Hematopoietic multipotent progenitor cell treated with erythropoietin and hydrocortisone succinate and interleukin-3 and kit ligand, for 8 days (in vitro differentiated cells): ENCODE results near the gene ADD2.

Experiments used
- DNase-seq: peaks from one replicate; pipeline ENCODE4 v3.0.0-alpha.2; 2015

The ADD2 gene

GRCh38 chr2:70630761-70631160 lies 137.2 kb downstream of the ADD2 start:
- no peak for DNase-seq

GRCh38 chr2:70627211-70627898 lies 140.6 kb downstream of the ADD2 start:
- peak; percentile 54 for DNase-seq

- no peak for DNase-seq
These were observed 141.6 kb downstream of the ADD2 start for GRCh38 chr2:70626254-70626990.

GRCh38 chr2:70621536-70621935 lies 146.5 kb downstream of the ADD2 start:
- DNase-seq: peak; percentile 6

- no peak for DNase-seq
These were observed 148.0 kb downstream of the ADD2 start for GRCh38 chr2:70620020-70620419.

- DNase-seq: no peak
These were observed 148.8 kb downstream of the ADD2 start for GRCh38 chr2:70619167-70619566.

- DNase-seq: no peak
These were observed 151.8 kb downstream of the ADD2 start for GRCh38 chr2:70616168-70616694.

GRCh38 chr2:70615222-70615621 lies 152.8 kb downstream of the ADD2 start:
- no peak for DNase-seq

GRCh38 chr2:70613521-70613920 lies 154.5 kb downstream of the ADD2 start:
- DNase-seq: no peak

GRCh38 chr2:70612574-70612973 lies 155.4 kb downstream of the ADD2 start:
- no peak for DNase-seq

GRCh38 chr2:70608373-70608772 lies 159.6 kb downstream of the ADD2 start:
- DNase-seq: no peak

- no peak for DNase-seq
These were observed 160.9 kb downstream of the ADD2 start for GRCh38 chr2:70607121-70607561.
